Measurements from ENCODE around the gene GLRX5. TPM values are rescaled to one million over a fixed set of nuclear protein-coding genes. Genes with fewer than 3 reads are reported as not detected.
"Not testable (repeated sequence)": the region's sequence is repeated elsewhere in the genome, so short reads cannot be mapped to it uniquely, and the experiment has no call there.

GLRX5 gene
- polyA plus RNA-seq, 1 experiment = 15.3 TPM

GRCh38 chr14:95507701-95508103 lies 27.1 kb upstream of the GLRX5 start:
- CTCF ChIA-PET = interaction anchor here (1.0 to 1.9 kb wide), 5 partner anchors 11 to 65 kb away, joined by 3 to 7 read pairs (median 4); no protein-coding TSS in a partner anchor
- DNase-seq (ENCODE audit: low read depth) = no peak
- no peak overlapping the region for H3K4me3 ChIP-seq (ENCODE audit: low read depth, low read length)
- H3K27me3 ChIP-seq (ENCODE audit: control insufficient read depth, insufficient read depth, low read length) = no peaks in the 10 kb centered on the region
- TF ChIP-seq CTCF (IDR thresholded peaks at IDR 0.05; ENCODE audit: insufficient read depth, low read depth, low read length) = no peak
- POLR2A ChIA-PET = no interaction called here
- no peaks in the 10 kb centered on the region for H3K36me3 ChIP-seq (ENCODE audit: control insufficient read depth, insufficient read depth, low read length)

- Histone ChIP-seq H3K4me3 (ENCODE audit: low read depth, low read length) (no peak overlapping the region), H3K27me3 (ENCODE audit: control insufficient read depth, insufficient read depth, low read length) (no peaks in the 10 kb centered on the region), H3K36me3 (ENCODE audit: control insufficient read depth, insufficient read depth, low read length) (no peaks in the 10 kb centered on the region)
- no peak for DNase-seq (ENCODE audit: low read depth)
- ChIA-PET CTCF (interaction anchor here (1.3 to 1.9 kb wide), 3 partner anchors 10 to 66 kb away, joined by 4 to 7 read pairs (median 5); no protein-coding TSS in a partner anchor), POLR2A (no interaction called here)
- TF ChIP-seq CTCF (IDR thresholded peaks at IDR 0.05; ENCODE audit: insufficient read depth, low read depth, low read length) = no peak
These were observed 26.5 kb upstream of the GLRX5 start for GRCh38 chr14:95508377-95508776.

- POLR2A ChIA-PET = no interaction called here
- CTCF ChIA-PET = no interaction called here
- TF ChIP-seq CTCF (IDR thresholded peaks at IDR 0.05; ENCODE audit: insufficient read depth, low read depth, low read length) = no peak
- no peak for DNase-seq (ENCODE audit: low read depth)
- no peak overlapping the region for H3K4me3 ChIP-seq (ENCODE audit: low read depth, low read length)
- no peaks in the 10 kb centered on the region for H3K27me3 ChIP-seq (ENCODE audit: control insufficient read depth, insufficient read depth, low read length)
- H3K36me3 ChIP-seq (ENCODE audit: control insufficient read depth, insufficient read depth, low read length) = no peaks in the 10 kb centered on the region
These were observed 25.4 kb upstream of the GLRX5 start for GRCh38 chr14:95509495-95509894.

GRCh38 chr14:95510344-95510743 lies 24.5 kb upstream of the GLRX5 start:
- CTCF ChIA-PET = interaction anchor here (1.7 to 1.8 kb wide), 2 partner anchors 17 to 68 kb away, joined by 4 to 6 read pairs; no protein-coding TSS in a partner anchor
- H3K36me3 ChIP-seq (ENCODE audit: control insufficient read depth, insufficient read depth, low read length); DNase-seq (ENCODE audit: low read depth); POLR2A ChIA-PET; H3K27me3 ChIP-seq (ENCODE audit: control insufficient read depth, insufficient read depth, low read length); H3K4me3 ChIP-seq (ENCODE audit: low read depth, low read length): not testable (repeated sequence)

GRCh38 chr14:95510804-95511203 lies 24.0 kb upstream of the GLRX5 start:
- Histone ChIP-seq H3K4me3 (ENCODE audit: low read depth, low read length) (no peak overlapping the region), H3K36me3 (ENCODE audit: control insufficient read depth, insufficient read depth, low read length) (no peaks in the 10 kb centered on the region), H3K27me3 (ENCODE audit: control insufficient read depth, insufficient read depth, low read length) (no peaks in the 10 kb centered on the region)
- no peak for TF ChIP-seq CTCF (IDR thresholded peaks at IDR 0.05; ENCODE audit: insufficient read depth, low read depth, low read length)
- ChIA-PET POLR2A (interaction anchor here (0.7 to 1.0 kb wide), 2 partner anchors 16 to 449 kb away, joined by 4 to 7 read pairs; no protein-coding TSS in a partner anchor), CTCF (interaction anchor here (1.7 to 1.8 kb wide), 2 partner anchors 16 to 68 kb away, joined by 4 to 6 read pairs; no protein-coding TSS in a partner anchor)
- DNase-seq (ENCODE audit: low read depth) = no peak

- CTCF ChIA-PET = interaction anchor here (1.7 to 1.8 kb wide), 2 partner anchors 16 to 69 kb away, joined by 4 to 6 read pairs; no protein-coding TSS in a partner anchor
These were observed 23.2 kb upstream of the GLRX5 start for GRCh38 chr14:95511687-95512086.

More at GRCh38 chr14:95511687-95512086, 23.2 kb upstream of the GLRX5 start:
- Histone ChIP-seq H3K4me3 (ENCODE audit: low read depth, low read length) (no peak overlapping the region), H3K27me3 (ENCODE audit: control insufficient read depth, insufficient read depth, low read length) (no peaks in the 10 kb centered on the region), H3K36me3 (ENCODE audit: control insufficient read depth, insufficient read depth, low read length) (no peaks in the 10 kb centered on the region)
- POLR2A ChIA-PET = interaction anchor here (1.0 kb wide), 1 partner anchor 16 kb away, joined by 7 read pairs; no protein-coding TSS in a partner anchor
- TF ChIP-seq CTCF (IDR thresholded peaks at IDR 0.05; ENCODE audit: insufficient read depth, low read depth, low read length) = no peak
- DNase-seq (ENCODE audit: low read depth) = no peak
